Lung (tissue), 12 donors: ENCODE results near the gene FLNB. TPM values are rescaled to one million over a fixed set of nuclear protein-coding genes. Genes with fewer than 3 reads are reported as not detected.
A peak's percentile ranks its signal among the peaks of the same experiment; 100 is the strongest.

Experiments
- ATAC-seq: fragments of 200-7000 bp; cut with Tn5 transposase; one replicate; pipeline ENCODE4 v1.9.1; 2020; ENCODE audit warnings: moderate number of reproducible peaks; ENCODE audit not compliant: insufficient read depth, low FRiP score
- DNase-seq, 3 donors: peaks; one replicate each; pipeline ENCODE4 v3.0.0-alpha.2; 2013 to 2017
- H3K27ac ChIP-seq, 2 donors: one replicate each; pipeline ENCODE4 v1.5.1; 2013; ENCODE audit warnings: mild to moderate bottlenecking in 2 of 2, moderate library complexity in 2 of 2, control low read depth in 1 of 2, inconsistent platforms in 1 of 2, low read depth in 1 of 2, low read length in 1 of 2
- H3K27me3 ChIP-seq, 3 donors: one replicate each; pipeline ENCODE4 v1.5.1; 2013; ENCODE audit warnings: low read length in 2 of 3; ENCODE audit not compliant: control insufficient read depth in 3 of 3, insufficient read depth in 3 of 3
- H3K36me3 ChIP-seq, 4 donors: one replicate each; pipeline ENCODE4 v1.5.1; 2013; ENCODE audit warnings: low read length in 4 of 4, mild to moderate bottlenecking in 1 of 4, moderate library complexity in 1 of 4; ENCODE audit not compliant: control insufficient read depth in 4 of 4, insufficient read depth in 4 of 4
- H3K4me1 ChIP-seq, 5 donors: one replicate each; pipeline ENCODE4 v1.5.1; 2013; ENCODE audit warnings: low read length in 5 of 5, mild to moderate bottlenecking in 2 of 5, moderate library complexity in 1 of 5; ENCODE audit not compliant: control insufficient read depth in 5 of 5, insufficient read depth in 5 of 5
- H3K4me3 ChIP-seq: one replicate; pipeline ENCODE4 v1.5.1; 2013; ENCODE audit warnings: mild to moderate bottlenecking, control low read depth, moderate library complexity
- H3K9ac ChIP-seq, 2 donors: one replicate each; pipeline ENCODE4 v1.5.1; 2013; ENCODE audit warnings: low read length in 2 of 2, control low read depth in 1 of 2; ENCODE audit not compliant: insufficient read depth in 1 of 2
- H3K9me3 ChIP-seq, 4 donors: one replicate each; pipeline ENCODE4 v1.5.1; 2013; ENCODE audit warnings: low read length in 3 of 4, mild to moderate bottlenecking in 1 of 4, moderate library complexity in 1 of 4; ENCODE audit not compliant: control insufficient read depth in 4 of 4, insufficient read depth in 3 of 4
- CTCF ChIP-seq: IDR thresholded peaks from 2 replicates; pipeline ENCODE4 v1.5.1; 2012; ENCODE audit warnings: mild to moderate bottlenecking; ENCODE audit errors: control extremely low read depth, extremely low read depth
- WGBS, 2 donors: extraction: QIAGEN DNeasy Blood & Tissue Kit; methylation state at CpG; one replicate each; pipeline ENCODE4 v1.1.7; 2013; 5-methylcytosine and 5-hydroxymethylcytosine counted together
- polyA plus RNA-seq, 2 donors: library from polyadenylated mRNA; stranded (reverse); fragments of 200-250 nt; gene quantifications; one replicate each; pipeline ENCODE4 v1.2.1, GENCODE V29; 2013
- total RNA-seq, 2 donors: library from RNA; depleted of rRNA in 1 of 2; stranded (reverse); fragments of >200 nt in 1 of 2; gene quantifications; one replicate each; pipeline ENCODE4 v1.2.1, GENCODE V29; 2014 to 2021
- donor health status: control.
- donor health status: control.
- donor health status: Bipolar disorder and iron deficiency.
- donor health status: healthy.
- donor health status: DM: yes; HTN: yes; CAD: no.

The FLNB gene
- total and polyA plus RNA-seq, 4 donors, result 32.4 to 122 (median 93.7) TPM

- Histone ChIP-seq H3K9me3 (no peaks in the 10 kb centered on the region), H3K4me1 (peaks cover 0 to 5% (median 0%) of the 10 kb centered on the region in 5 donors), H3K36me3 (peaks cover 4 to 19% (median 10%) of the 10 kb centered on the region in 4 donors), H3K9ac (no peak overlapping the region), H3K4me3 (no peak overlapping the region), H3K27me3 (no peaks in the 10 kb centered on the region), H3K27ac (no peak overlapping the region)
- WGBS, 2 donors, result 94 to 96% methylated on average over 4 of the region's 4 CpGs
- DNase-seq (no peak), ATAC-seq (no peak)
- TF ChIP-seq CTCF, result no peak
These were observed 70.4 kb downstream of the FLNB start for GRCh38 chr3:58078610-58079009.

- Histone ChIP-seq H3K4me1 (peaks cover 0 to 5% (median 0%) of the 10 kb centered on the region in 5 donors), H3K36me3 (peaks cover 4 to 19% (median 10%) of the 10 kb centered on the region in 4 donors), H3K27me3 (no peaks in the 10 kb centered on the region), H3K4me3 (no peak overlapping the region), H3K27ac (no peak overlapping the region), H3K9ac (no peak overlapping the region), H3K9me3 (no peaks in the 10 kb centered on the region)
- DNase-seq (no peak), ATAC-seq (no peak)
- TF ChIP-seq CTCF, result no peak
- 63 to 85% methylated on average over 9 of the region's 9 CpGs for WGBS, 2 donors
These were observed 71.6 kb downstream of the FLNB start for GRCh38 chr3:58079773-58080172.

GRCh38 chr3:58082047-58082446, 73.8 kb downstream of the FLNB start:
- 15 to 44% methylated on average over 7 of the region's 7 CpGs for WGBS, 2 donors
- Histone ChIP-seq H3K27ac (peak overlapping the region in 1 of 2 donors; percentile 79), H3K36me3 (peaks cover 2 to 18% (median 9%) of the 10 kb centered on the region in 4 donors), H3K27me3 (no peaks in the 10 kb centered on the region), H3K9me3 (no peaks in the 10 kb centered on the region), H3K9ac (no peak overlapping the region), H3K4me3 (no peak overlapping the region), H3K4me1 (peaks cover 0 to 5% (median 3%) of the 10 kb centered on the region in 5 donors)
- DNase-seq (peak; percentile 22 to 75 (median 47)), ATAC-seq (no peak)
- no peak for TF ChIP-seq CTCF

- 10 to 27% methylated on average over 3 to 4 of the region's 4 CpGs for WGBS, 2 donors
- Histone ChIP-seq H3K4me3 (no peak overlapping the region), H3K9me3 (no peaks in the 10 kb centered on the region), H3K4me1 (peaks cover 0 to 5% (median 3%) of the 10 kb centered on the region in 5 donors), H3K36me3 (peaks cover 0 to 9% (median 7%) of the 10 kb centered on the region in 4 donors), H3K27ac (no peak overlapping the region), H3K9ac (no peak overlapping the region), H3K27me3 (no peaks in the 10 kb centered on the region)
- TF ChIP-seq CTCF, result no peak
- peak; percentile 34 for ATAC-seq
- peak in 1 of 3 donors; percentile 17 for DNase-seq
These were observed 75.9 kb downstream of the FLNB start for GRCh38 chr3:58084166-58084565.
